Measurements from ENCODE around the gene PCDHB12. TPM values are rescaled to one million over a fixed set of nuclear protein-coding genes. Genes with fewer than 3 reads are reported as not detected.
"Not testable (repeated sequence)": the region's sequence is repeated elsewhere in the genome, so short reads cannot be mapped to it uniquely, and the experiment has no call there.

PCDHB12 gene
- total and polyA plus RNA-seq, 9 of the 15 experiments (the other 6 are each of a cell fraction or from before 2014, with no cell fraction given): not detected

- TF ChIP-seq CTCF (IDR thresholded peaks at IDR 0.05 in 2 of 3, conservative IDR thresholded peaks at IDR 0.05 in 1 of 3; ENCODE audit: insufficient read depth in 2 of 3, low read depth in 1 of 3, low read length in 3 of 3) (peak; percentile 43 to 68 (median 65); a peak in 5 of 6 replicates), HMG20A (CRISPR knock-in tag; conservative IDR thresholded peaks at IDR 0.05) (no peak), NUFIP1 (IDR thresholded peaks at IDR 0.05; ENCODE audit: partially characterized antibody) (no peak), ZNF280A (IDR thresholded peaks at IDR 0.05; ENCODE audit: low read depth, partially characterized antibody) (no peak), STAT5A (IDR thresholded peaks at IDR 0.05; ENCODE audit: borderline replicate concordance, low read length) (no peak), SAFB2 (IDR thresholded peaks at IDR 0.05; ENCODE audit: borderline replicate concordance, low read depth, low read length, severe bottlenecking) (no peak)
Observed at GRCh38 chr5:141172381-141173204, 35.9 kb upstream of the PCDHB12 start, which contains the start of gene PCDHB7 (continued).

GRCh38 chr5:141174291-141175104 lies 34.0 kb upstream of the PCDHB12 start:
- WGBS (ENCODE audit: insufficient coverage, low coverage, missing lambda C conversion rate): 4% methylated on average over 62 of the region's 79 CpGs
- in situ Hi-C loops (cut with MboI); H3K4me2 ChIP-seq (ENCODE audit: insufficient read depth, low read length); H3K36me3 ChIP-seq (ENCODE audit: control insufficient read depth, insufficient read depth, low read length); H3K79me2 ChIP-seq (ENCODE audit: control insufficient read depth, insufficient read depth, low read length); H3K27ac ChIP-seq (ENCODE audit: extremely low read depth, low read depth, low read length); ATAC-seq; FAIRE-seq; POLR2A ChIA-PET; H3K4me1 ChIP-seq (replicated peaks in 1 of 2; ENCODE audit: control insufficient read depth in 2 of 2, insufficient read depth in 2 of 2, low read length in 2 of 2); H4K20me1 ChIP-seq (replicated peaks; ENCODE audit: control insufficient read depth, insufficient read depth, low read length); H3K4me3 ChIP-seq; CTCF ChIA-PET (ENCODE audit: low intra/inter-chr PET ratio); H3K9me3 ChIP-seq (replicated peaks; ENCODE audit: control insufficient read depth, insufficient read depth, low read depth, low read length); BruUV-seq (replicated peaks); H2AFZ ChIP-seq (ENCODE audit: low read depth, low read length); H3K9ac ChIP-seq (ENCODE audit: insufficient read depth in 1 of 2, low read depth in 2 of 2, low read length in 2 of 2); H3K9me1 ChIP-seq (ENCODE audit: control insufficient read depth, insufficient read depth, low read length); DNase-seq (ENCODE audit: extremely low read depth in 1 of 4, low spot score in 3 of 4): not testable (repeated sequence)
- peaks cover 8 to 19% of the 10 kb centered on the region in 2 experiments; a peak in 3 of 5 replicates for H3K27me3 ChIP-seq (ENCODE audit: control insufficient read depth in 2 of 2, insufficient read depth in 2 of 2, low read length in 2 of 2)
- intact Hi-C loops (cut with micrococcal nuclease): loop anchor here (1.0 kb wide), 1 partner anchor 13 kb away; the partner anchor contains the start of gene PCDHB9
